Fibroblast of gingiva (primary cell): ENCODE data around the gene PROZ.
"Not testable (repeated sequence)": the region's sequence is repeated elsewhere in the genome, so short reads cannot be mapped to it uniquely, and the experiment has no call there.

Source experiments
- DNase-seq: peaks from one replicate; pipeline ENCODE4 v3.0.0-alpha.2; 2011; ENCODE audit warnings: low read depth

PROZ gene

DNA sequence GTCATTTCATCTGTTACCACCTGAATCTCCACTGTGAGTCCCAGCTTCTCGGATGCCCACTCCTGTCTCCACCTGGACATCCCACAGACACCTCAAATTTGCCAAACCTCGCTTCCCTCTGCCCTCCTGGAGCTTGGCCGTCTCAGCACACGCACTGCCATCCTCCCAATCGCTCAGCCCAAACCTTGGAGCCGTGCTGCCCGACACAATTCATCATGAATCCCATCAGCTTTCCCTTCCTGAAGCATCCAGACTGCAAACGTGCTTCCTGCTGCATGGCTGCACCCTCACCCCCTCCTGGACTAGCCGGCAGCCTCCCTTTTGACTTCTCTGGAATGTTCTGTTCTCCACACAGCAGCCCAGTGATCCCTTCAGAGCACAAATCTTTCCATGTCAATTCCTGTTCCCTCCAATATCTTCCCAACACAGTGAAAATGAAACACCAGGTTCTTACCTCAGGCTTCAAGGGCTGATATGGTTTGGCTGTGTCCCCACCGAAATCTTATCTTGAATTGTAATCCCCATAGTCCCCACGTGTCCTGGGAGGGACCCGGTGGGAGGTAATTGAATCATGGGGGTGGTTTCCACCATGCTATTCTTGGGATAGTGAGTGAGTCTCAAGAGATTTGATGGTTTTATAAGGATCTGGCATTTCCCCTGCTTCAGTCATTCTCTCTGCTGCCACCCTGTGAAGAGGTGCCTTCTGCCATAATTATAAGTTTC is 1.1 kb upstream of the PROZ start:
- DNase-seq, result no peak

DNA sequence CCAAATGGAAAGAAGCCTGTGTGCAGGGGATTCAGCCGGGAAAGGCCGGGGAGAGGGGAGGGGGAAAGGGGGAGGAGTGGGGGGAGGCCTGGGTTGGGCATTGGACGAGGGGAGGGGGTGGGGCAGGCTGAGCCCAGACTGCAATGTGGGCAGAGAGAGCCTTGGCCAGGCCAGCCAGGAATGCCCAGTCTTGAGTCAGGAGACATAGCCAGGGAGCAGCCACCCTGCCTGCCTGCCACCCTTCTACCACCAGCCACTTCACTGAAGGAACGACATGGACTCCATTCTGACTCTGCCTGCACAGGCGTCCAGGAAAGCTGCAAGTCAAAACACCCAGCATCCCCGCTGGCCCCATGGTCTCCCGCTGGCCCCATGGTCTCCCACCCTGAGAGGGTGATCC is 498 bp downstream of the PROZ start:
- no peak for DNase-seq

DNA sequence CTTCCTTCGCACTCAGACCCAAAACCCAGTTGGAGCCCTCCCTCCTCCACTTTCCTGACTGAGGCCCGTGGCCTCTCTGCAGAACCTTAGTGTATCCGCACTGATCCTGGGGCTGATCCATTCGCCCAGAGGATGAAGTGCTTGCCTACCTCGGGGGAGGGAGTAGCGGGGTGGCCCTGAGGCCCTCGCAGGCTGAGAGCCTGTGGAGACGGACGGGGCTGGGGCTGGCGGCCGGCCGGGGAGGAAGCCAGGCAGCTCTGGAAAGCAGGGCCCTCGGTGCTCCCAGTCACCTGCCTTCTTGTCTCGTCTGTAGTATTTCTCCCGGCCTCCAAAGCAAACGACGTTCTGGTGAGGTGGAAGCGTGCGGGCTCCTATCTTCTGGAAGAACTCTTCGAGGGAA is 1.3 kb downstream of the PROZ start:
- no peak for DNase-seq

DNA sequence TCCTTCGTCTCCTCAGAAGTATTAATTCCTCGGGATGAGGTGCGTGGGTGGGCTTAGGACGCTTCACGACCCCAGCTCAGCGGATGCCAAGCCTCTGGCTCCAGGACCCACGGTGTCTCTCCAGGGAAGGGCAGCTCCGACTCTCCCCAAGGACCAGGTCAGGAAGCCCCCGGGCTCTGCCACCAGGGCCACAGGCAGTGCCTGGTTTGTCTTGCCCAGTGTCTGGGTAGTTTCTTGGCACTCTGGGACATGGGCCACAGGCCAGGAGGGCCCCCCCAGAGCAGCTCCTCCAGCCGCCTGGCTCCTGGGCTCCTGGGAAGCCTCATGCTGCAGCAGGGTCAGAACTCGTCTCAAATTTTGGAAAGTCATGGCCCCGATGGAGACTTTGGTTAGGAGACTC is 2.5 kb downstream of the PROZ start:
- DNase-seq, result no peak

DNA sequence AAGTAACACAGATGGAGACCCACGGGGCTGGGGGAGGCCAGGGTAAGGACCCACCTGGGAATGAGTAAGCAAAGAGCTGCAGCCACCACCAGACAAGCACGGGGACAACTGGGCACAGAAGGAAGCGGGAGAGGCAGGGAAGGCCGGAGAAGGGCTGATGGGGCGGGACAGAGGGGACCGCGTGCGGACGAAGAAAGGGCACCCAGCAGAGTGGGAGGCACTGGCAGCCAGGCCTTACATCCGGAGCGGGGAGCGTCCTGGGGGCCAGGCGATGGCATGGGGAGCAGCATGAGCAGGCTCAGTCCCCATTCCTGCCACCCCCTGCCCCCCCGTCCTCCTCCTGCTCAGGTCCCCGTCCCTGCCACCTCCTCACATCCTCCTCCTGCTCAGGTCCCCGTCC is 3.0 kb downstream of the PROZ start:
- no peak for DNase-seq

DNA sequence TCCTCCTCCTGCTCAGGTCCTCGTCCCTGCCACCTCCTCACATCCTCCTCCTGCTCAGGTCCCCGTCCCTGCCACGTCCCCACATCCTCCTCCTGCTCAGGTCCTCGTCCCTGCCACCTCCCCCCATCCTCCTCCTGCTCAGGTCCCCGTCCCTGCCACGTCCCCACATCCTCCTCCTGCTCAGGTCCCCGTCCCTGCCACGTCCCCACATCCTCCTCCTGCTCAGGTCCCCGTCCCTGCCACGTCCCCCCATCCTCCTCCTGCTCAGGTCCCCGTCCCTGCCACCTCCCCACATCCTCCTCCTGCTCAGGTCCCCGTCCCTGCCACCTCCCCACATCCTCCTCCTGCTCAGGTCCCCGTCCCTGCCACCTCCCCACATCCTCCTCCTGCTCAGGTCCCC is 3.5 kb downstream of the PROZ start:
- not testable (repeated sequence) for DNase-seq

DNA sequence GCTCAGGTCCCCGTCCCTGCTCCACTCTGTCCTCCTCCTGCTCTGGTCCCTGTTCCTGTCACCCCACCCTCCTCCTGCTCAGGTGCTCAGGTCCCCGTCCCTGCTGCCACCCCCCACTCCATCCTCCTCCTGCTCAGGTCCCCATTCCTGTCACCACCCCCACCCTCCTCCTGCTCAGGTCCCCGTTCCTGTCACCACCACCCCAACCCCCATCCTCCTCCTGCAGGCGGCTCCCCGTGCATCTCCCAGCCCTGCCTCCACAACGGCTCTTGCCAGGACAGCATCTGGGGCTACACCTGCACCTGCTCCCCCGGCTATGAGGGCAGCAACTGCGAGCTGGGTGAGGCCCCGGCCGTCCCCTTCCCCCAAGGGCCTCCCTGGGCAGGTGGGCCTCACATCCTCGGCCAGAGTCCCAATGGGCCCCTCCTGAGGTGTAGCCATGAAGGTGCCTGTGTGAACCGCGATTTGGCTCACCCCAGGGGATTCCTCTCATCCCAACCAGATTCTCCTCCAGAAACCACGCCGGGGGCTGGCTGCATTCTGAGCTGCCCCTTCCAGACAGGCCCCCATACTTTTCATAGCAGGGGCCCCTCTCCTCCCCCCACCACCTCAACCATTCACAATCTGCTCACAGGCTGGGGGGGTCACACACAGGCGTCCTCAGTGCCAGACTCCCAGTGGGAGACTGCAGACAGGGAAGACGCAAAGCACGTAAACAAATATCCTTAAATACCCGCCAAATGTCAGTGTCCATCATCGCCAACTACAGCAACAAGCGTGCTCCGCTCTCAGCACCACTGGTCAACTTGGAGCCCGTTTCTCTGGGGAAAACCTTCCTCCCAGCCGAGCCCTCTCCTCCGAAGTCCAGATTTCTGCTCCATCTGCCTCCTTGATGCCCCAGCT is 4.6 kb downstream of the PROZ start:
- DNase-seq, result no peak

DNA sequence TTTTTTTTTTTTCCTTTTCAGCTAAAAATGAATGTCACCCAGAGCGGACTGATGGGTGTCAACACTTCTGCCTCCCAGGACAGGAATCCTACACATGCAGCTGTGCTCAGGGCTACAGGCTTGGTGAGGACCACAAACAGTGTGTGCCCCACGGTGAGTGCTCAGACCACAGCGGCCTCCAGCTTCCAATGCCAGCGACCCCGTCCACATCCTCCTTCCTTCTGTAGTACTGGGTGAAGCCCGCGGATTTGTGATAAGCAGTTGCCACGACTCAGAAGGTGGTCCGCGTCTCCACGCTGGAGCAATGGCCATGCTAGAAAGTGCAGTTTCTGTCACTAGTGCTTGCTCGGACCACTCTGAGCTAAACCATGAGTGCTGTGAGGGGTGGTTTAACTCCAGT is 6.0 kb downstream of the PROZ start:
- no peak for DNase-seq

DNA sequence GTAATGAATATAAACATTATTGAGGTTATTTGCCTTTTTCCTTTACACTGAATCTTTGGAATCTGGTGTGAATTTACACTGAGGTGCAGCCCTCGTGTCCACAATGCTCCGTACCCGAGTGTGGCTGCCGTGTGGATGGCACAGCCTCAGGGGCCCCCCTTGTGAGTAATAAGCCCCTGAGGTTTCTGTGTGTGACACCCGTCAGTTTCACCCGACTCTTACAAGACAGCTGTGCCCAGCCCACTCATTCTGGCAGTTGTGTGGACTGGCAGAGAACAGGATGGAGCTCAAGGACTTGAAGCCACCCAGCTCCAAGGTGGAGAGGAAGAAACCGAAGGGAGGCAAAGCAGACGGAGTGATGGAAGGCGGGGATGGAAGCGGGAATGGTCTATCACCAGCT is 7.8 kb downstream of the PROZ start:
- DNase-seq, result no peak

DNA sequence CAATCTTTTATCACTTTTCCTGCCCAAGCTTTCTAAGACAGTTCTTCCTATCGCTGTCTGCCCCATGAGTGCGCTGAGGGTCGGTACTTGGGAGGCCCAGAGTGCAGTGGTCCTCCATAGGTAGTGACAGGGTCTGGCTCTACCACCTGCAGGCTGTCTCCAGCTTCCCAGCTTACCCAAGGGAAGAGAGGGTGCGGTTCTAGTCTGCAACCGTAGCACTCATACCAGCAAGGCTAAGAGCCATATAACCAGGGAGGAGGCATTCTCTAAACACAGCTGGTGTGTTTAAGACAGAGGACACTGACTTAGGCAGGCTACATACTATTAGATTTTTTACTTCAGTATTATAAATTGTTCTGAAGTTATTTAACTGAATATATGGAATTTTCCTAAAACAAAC is 8.2 kb downstream of the PROZ start:
- DNase-seq, result no peak

DNA sequence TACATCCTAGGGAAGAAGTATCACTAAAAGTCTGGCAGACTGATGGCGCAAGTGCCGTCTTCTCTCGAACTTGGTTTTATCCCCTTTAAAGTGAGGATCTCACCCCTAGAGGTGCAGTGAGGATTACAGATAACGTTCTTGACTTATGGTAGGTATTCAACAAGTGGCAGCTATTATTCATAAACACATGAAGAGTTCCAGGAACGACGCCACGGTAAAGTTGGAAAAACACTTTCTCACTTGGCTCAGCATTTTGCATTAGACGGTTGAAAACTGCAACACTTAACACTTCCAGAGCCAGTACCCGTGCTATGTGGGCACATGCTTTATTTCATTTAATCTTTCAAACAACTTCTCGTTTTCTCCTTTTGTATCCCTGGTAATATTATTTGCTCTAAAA is 8.7 kb downstream of the PROZ start:
- DNase-seq, result no peak

DNA sequence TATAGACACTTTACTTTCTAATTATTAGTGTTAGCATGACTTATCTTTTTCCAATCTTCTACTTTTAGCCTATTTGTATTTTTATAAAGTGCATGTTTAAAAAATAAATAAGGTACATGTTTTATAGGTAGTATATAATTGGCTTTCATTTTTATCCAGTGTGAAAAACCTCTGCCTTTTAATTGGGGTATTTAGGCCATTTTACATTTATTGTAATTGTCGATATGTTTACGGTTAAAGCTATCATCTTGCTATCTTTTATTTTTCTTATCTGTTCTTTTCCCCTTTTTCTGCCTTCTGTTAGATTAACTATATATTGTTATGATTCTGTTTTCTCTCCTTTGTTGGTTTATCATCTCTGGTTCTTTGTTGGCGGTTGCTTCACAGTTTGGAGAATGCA is 9.1 kb downstream of the PROZ start:
- no peak for DNase-seq

DNA sequence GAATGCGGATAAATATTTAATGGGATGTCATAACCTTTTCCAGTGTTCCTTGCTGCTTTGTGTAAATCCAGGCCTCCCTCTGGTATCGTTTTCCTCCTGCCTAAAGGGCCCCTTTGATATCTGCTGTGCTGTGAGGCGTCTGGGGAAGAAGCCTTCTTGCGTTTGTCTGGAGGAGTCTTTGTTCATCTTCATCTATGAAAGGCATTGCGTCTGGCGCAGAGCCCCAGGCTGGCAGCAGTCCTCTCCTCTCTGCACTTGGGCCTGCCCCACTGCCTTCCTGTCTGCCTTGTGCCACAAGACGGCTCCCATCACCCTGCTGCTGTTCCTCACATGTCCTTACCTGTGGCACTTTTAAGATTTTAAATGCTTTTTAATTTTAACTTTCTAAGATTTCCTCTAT is 9.8 kb downstream of the PROZ start:
- no peak for DNase-seq

DNA sequence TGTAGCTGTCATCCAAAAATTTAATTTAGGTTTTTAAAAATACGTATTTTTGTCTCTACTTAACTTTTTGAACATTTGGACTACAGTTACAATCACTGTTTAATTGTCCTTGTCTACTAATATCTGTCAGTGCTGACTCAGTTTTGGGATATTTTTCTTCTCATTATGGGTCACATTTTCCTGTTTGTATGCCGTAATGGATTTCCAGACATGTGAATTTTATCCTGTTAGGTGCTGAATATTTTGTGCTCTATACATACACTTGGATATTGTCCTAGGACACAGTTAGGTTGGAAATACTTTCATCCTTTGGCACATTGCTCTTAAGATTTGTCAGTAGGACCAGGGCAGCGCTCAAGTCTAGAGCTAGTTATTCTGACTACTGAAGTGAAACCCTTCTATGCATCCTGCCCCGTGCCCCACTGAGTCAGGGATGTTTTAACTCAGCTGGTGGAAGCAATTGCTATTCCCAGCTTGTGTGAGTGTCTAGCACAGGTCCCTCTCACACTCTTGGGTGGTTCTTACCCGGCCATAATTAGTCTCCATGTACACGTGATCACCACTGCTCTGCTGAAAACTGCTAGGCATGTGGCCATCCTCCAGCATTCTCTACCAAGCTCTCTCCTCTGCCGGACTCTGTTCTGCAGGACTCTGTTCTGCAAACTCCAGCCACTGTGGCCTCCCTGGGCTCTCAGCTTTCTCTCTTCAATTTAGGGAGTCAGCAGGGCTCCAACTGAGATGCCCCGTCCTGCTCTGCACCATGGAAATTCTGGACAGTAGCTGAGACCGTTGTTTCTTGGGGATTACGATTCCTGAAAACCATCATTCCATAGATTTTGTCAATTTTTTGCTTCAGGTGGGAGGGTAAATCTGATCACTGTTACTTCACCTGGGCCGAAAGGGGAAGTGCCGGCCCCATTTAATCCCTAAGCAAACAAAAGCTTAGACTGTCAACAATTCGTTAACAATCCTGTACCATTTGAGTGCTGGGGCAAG is 11.1 kb downstream of the PROZ start:
- no peak for DNase-seq

DNA sequence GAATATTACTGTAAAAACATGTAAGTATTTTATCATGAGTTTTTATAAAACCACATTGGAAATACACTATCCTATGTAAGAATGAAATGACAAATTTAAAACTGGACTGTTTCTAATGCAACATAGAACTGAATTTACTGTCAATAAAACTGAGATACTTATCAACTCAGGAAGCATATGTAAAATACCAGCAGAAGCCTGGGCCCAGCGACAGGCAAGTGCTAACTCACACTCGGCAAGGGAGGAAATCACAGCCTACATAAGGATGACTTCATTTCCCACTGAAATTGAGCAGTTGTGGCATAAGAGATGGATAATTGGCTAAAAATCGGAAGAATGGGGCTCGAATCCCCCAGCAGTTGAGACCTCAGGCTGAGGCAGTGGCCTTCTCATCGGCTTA is 12.1 kb downstream of the PROZ start:
- no peak for DNase-seq

DNA sequence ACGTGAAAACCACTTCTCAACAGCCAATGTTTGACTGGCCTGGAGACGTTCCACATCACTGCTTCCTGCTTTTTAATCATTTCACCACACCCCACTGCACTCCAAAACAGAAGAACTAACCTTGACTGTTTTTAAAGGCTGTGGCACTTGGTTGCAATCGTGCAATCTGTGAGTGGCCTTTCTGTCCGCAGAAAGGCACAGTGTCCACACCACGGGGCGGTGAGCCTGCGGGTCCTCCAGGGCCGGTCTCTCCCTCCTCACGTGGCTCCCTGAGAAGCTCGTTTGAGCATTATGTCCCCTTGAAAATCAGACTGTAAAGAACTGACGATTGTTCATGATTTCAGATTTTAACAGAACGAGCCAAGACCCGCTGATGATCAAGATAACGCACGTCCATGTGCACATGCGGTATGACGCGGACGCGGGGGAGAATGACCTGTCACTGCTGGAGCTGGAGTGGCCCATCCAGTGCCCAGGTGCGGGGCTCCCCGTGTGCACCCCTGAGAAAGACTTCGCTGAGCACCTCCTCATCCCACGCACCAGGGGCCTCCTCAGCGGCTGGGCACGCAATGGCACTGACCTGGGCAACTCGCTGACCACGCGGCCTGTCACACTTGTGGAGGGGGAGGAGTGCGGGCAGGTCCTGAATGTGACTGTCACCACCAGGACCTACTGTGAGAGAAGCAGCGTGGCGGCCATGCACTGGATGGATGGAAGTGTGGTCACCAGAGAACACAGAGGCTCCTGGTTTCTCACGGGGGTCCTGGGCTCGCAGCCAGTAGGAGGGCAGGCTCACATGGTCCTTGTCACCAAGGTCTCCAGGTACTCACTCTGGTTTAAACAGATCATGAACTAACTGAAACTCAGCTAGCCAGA is 13.0 kb downstream of the PROZ start:
- no peak for DNase-seq

DNA sequence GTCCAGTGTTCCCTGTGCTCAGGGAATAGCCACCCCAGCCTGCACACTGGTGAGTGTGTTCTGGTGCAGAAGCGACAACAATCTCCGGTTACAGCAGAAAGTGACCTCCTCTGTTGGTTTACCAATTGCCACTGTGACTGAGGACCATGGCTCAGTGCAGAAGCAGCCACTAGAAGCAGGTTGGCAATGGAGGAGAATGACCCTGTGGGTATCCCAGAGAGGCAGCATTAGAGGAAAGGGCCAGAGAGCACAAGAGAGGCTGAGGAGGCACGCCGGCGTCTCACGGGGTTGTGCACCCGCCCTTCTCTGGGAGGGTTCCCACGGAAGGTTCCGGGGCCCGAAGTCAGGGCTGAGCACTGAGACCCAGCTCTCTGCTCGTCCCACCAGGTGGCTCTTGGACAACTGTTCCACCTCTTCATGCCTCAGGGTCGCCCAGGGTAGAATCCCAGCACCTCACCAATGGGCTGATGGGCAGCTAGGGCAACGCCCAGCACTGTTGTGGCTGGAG is 14.0 kb downstream of the PROZ start:
- no peak for DNase-seq

DNA sequence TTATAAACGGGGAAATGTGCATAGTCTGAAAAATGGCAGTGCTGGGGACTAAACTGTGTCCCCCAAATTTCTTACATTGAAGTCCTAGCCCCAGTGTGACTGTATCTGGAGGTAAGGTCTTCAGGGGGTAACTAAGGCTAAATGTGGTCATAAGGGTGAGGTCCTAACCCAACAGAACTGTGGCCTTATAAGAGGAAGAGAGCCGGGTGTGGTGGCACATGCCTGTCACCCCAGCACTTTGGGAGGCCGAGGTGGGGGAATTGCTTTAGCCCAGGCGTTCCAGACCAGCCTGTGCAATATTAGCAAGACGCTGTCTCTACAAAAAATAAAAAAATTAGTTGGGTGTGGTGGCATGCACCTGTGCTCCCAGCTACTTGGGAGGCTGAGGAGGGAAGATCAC is 17.8 kb downstream of the PROZ start:
- no peak for DNase-seq

DNA sequence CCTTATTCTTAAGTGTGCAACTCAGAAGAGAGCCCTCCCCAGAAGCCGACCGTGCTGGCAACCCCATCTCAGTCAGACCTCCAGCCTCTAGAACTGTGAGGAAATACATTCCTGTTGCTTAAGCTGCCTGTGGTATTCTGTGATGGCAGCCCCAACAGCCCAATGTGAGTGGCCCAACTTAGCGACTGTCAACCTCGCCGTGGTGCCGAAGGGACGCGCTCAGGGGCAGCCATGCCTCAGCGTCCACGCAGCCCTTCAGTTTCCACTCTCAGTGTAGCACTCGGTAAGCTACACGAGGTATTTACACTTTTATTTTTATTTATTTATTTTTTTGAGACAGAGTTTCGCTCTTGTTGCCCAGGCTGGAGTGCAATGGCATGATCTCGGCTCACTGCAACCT is 18.4 kb downstream of the PROZ start:
- no peak for DNase-seq

DNA sequence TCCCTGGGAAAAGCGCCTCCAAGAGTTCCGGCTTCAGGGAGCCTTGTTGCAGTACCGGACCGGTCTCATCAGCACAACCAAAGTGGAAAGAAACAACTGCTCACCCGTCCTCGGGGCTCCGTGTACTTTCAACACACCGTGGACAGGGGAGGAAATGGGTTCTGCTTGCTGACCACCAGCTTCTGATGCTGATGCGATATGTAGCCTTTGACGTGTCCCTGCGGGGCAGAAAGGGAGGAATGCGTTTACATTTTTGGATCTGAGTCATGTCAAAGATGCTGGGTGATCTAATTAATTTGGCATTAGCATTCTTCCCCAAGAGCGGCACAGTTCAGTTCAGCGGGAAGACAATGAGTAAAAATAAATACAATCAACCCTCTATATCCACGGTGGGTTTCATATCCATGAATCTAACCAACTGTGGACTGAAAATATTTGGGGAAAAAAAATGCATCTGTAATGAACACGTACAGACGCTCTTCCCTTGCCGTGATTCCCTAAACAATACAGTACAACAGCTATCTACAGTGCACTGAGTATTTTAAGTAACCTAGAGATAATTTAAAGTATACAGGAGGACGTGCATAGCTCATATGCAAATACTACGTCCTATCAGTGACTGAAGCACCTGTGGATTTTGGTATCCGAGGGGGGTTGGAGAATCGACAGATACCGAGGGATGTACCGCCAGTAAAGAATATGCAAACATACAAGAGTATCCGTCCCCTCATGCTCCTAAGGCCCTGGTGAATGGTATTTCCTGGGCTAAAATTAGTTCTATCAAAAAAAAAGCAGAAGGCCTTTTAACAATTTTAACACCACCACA is 19.8 kb downstream of the PROZ start:
- DNase-seq, result peak; percentile 92

DNA sequence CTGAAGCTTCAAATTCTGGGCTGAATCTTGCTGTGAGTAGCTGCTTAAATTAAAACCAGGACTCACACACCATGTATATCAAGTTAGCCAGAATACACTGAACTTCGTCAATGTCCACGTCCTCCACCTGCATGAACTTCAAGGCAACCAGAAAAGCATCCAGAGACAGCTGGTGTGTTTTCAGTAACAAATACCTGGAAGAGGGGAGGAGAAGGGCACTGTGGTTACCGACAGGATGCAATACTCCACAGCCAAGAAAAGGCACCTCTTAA is 20.4 kb downstream of the PROZ start:
- DNase-seq, result no peak
